IPS-18c (cell line): ENCODE data around the gene TMEM140.
"Not testable (repeated sequence)": the region's sequence is repeated elsewhere in the genome, so short reads cannot be mapped to it uniquely, and the experiment has no call there.

Source experiments
- H3K4me3 ChIP-seq: 2 replicates; pipeline ENCODE4 v1.7.0; 2013; ENCODE audit warnings: low read depth, mild to moderate bottlenecking, low read length, moderate library complexity; ENCODE audit not compliant: insufficient read depth
- H3K9me3 ChIP-seq: one replicate; pipeline ENCODE4 v1.6.1; 2013; ENCODE audit warnings: mild to moderate bottlenecking, low read length, moderate library complexity; ENCODE audit not compliant: control insufficient read depth, insufficient read depth

Gene TMEM140

DNA sequence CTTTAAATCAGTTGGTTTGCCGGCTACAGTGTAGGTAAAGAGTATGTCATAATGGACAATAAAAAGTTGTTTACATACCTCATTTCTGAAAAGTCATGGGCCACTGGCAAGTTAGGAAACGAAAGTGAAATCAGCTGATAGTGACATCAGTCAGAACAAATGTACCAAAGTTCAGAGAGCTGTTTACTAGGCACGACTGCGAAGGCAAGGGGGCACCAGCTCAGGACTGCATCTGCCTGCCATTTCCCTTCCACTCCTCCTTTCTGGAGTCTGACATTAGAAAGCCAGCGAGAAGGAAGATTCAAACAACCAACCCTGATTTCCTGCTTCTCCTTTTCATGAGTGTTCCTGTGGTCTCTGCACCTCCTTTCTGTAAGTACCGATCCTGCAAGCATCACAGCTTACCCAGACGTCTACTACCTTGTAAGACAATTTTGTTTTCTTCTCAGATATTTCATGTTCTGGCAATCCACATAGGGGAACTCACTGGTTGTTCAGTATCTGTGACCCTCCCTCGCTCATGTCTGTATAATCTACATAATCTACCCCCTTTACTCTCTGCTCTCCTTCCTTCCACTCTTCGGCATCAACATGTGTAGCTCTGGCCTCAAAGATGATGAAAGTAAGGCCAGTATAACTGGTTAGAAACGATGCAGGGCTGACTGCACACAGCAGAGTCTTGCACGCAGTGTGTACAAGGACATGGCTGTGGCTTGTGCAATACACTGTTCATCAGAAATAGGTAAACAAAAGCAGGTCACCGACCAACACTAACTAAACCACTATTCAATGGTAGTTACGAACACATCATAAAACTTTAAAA, at the start of gene TMEM140:
TMEM140 (plus strand) TSS at position 174 of the 823 bp plus-strand sequence. CDS start 16,370 bp downstream, outside the sequence.
- Histone ChIP-seq H3K9me3 (no peaks in the 10 kb centered on the region), H3K4me3 (no peak within 1 kb of the TSS)

DNA sequence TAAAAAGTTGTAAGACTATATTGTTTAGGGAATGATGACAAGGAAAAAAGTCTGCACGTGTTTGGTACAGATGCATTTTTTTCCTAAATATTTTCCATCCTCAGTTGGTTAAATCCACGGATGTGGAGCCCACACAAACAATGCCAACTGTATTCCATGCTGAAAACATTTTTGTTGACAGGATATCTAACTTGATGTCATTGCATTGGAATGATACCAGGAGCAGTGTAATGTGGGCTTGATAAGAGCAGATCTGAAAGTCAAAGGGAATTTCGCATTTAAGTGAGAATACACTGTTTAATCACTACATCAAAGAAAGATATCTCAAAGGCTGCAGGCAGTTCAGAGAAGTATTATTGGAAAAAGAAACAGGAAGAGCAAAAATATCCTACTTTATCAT, 49.5 kb upstream of the TMEM140 start:
- no peaks in the 10 kb centered on the region for H3K9me3 ChIP-seq
- no peak overlapping the region for H3K4me3 ChIP-seq

DNA sequence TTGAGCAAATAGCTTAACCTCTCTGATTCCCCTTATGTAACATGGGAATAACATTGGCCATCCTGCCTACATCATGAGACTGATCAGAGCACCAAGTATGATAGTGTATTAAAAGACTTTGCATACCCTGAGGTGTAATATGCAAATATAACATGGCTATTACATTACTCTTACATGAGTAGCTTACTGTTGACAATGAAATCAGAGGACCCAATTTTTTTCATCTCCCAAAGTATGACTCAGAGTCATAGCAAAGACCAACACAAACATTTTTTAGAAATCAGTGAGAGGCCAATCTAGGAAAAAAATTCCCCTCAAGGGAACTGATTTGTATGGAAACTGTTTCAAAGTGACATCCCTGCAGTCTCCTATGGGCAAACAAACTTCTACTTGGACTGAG, 47.0 kb upstream of the TMEM140 start:
- Histone ChIP-seq H3K4me3 (no peak overlapping the region), H3K9me3 (no peaks in the 10 kb centered on the region)

- H3K4me3 ChIP-seq: no peak overlapping the region
- H3K9me3 ChIP-seq: no peaks in the 10 kb centered on the region
Observed at GRCh38 chr7:135102372-135102771, 45.5 kb upstream of the TMEM140 start.

GRCh38 chr7:135109562-135109961, 38.3 kb upstream of the TMEM140 start:
- no peak overlapping the region for H3K4me3 ChIP-seq

GRCh38 chr7:135109976-135110375, 37.9 kb upstream of the TMEM140 start:
- H3K4me3 ChIP-seq: no peak overlapping the region
- H3K9me3 ChIP-seq: no peaks in the 10 kb centered on the region

More at GRCh38 chr7:135109562-135109961, 38.3 kb upstream of the TMEM140 start:
- no peaks in the 10 kb centered on the region for H3K9me3 ChIP-seq

DNA sequence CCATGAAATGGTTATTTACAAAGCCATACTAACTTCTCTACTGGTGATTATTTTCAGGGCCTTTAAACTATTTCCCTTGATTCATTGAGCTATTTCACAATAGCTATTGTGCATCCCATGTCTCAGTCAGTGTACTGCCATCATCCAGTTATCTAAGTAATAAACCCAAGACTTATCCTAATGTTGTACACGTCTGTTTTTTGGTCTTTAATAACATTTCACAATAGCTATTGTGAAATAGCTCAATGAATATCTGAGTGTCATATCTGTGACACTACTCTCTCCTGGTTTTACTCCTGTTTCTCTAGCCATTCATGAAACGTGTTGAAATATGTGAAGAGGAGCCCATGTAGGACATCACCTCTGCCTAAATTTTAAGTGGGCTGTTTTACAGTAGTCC, 36.5 kb upstream of the TMEM140 start:
- Histone ChIP-seq H3K4me3 (no peak overlapping the region), H3K9me3 (no peaks in the 10 kb centered on the region)

DNA sequence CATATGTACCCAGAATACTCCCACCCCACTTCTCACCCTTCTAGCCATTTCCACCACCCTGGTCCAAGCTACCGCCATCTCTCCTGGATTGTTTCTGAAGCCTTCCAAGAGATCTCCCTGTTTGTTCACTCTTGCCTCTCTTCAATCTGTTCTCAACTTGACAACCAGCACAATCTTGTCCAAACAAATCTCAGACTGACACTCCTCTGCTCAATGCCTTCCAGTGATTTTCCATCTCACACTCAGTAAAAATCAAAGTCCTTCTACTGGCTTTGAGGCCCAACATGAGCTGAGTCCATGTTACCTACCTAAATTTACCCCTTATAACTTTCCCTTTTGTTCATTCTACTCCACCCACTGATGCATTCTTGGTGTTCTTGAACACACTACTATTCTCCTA, 33.2 kb upstream of the TMEM140 start:
- H3K4me3 ChIP-seq: no peak overlapping the region

GRCh38 chr7:135117096-135117495, 30.8 kb upstream of the TMEM140 start:
- Histone ChIP-seq H3K4me3 (no peak overlapping the region), H3K9me3 (no peaks in the 10 kb centered on the region)

More for the DNA sequence above, 33.2 kb upstream of the TMEM140 start:
- no peaks in the 10 kb centered on the region for H3K9me3 ChIP-seq

DNA sequence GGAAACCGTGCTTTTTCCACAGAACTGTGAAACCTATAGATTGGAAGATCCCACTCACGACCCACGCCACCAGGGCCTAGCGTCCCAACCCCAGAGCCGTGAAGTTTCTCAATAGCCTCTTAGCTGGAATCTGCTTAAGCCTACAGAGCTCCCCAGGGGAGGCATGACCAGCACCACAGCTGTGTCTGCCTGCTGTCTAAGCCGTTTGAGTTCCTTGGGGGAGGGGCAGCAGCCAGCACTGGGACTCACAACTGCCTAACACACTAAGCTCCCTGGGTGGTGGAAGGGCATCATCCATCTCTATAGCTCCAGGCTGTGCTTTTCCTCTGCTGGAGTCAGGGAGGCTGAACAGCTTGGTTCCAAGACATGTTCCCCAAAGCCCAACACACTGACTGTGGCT, 26.0 kb upstream of the TMEM140 start:
- no peaks in the 10 kb centered on the region for H3K9me3 ChIP-seq
- no peak overlapping the region for H3K4me3 ChIP-seq

DNA sequence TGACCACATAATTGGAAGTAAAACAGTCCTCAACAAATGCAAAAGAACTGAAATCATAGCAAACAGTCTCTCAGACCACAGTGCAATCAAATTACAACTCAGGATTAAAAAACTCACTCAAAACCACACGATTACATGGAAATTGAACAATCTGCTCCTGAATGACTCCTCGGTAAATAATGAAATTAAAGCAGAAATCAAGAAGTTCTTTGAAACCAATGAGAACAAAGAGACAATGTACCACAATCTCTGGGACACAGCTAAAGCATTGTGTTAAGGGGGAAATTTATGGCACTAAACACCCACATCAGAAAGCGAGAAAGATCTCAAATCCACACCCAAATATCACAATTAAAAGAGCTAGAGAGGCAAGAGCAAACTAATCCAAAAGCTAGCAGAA, 23.2 kb upstream of the TMEM140 start:
- H3K4me3 ChIP-seq, H3K9me3 ChIP-seq: not testable (repeated sequence)

DNA sequence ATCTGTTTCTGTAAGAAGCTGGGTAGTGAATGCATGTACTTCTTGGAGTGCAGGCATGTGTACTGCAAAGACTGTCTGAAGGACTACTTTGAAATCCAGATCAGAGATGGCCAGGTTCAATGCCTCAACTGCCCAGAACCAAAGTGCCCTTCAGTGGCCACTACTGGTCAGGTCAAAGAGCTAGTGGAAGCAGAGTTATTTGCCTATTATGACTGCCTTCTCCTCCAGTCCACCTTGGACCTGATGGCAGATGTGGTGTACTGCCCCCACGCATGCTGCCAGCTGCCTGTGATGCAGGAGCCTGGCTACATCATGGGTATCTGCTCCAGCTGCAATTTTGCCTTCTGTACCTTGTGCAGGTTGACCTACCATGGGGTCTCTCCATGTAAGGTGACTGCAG, 18.9 kb upstream of the TMEM140 start:
- no peaks in the 10 kb centered on the region for H3K9me3 ChIP-seq
- no peak overlapping the region for H3K4me3 ChIP-seq

DNA sequence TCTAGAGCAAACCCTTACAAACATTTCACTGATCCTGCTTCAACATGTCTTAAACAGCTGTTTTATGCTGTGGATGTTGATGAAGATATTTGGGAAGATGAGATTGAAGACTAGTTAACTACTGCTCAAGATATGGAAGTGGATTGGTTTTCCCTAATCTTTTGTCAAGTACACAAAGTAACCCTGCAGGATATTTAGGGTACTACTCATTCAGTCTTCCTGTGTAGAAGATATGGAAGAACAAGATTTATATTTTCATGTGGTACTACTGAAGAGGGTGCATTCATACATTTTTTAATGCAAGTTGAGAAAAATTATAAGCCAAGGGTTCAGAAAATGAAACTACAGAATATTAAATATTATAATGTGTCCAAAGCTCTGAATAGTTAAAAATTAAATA, 18.3 kb upstream of the TMEM140 start:
- Histone ChIP-seq H3K9me3 (no peaks in the 10 kb centered on the region), H3K4me3 (no peak overlapping the region)

- Histone ChIP-seq H3K9me3 (no peaks in the 10 kb centered on the region), H3K4me3 (no peak overlapping the region)
Observed at GRCh38 chr7:135143885-135144668, 3.8 kb upstream of the TMEM140 start.

DNA sequence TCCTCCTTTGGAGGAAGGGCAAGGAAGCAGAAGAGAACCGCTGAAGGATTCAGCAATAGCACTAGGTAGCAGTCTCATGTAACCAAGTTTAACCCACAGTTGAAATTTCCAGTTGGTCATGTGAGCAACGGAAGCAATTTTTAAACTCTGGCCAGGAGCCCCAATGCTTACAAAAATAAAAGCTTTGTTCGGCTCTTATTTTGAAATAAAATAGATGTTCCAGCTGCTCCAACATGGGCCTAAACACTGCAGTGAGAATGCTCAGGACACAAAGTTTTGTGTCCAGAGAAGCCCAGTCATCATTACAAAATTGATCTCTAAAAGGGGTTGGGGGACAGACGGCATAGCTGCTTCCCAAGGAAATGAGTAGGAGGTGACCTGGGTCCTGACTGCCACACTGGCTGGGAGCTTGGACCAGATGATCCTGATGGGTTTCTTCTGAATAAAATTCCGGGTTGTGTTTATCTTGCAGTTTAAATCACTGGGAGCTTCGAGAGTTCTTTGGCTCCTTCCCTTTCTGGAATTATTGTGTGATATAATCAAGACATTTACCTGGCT, 452 bp upstream of the TMEM140 start:
- no peak overlapping the region for H3K4me3 ChIP-seq
- no peaks in the 10 kb centered on the region for H3K9me3 ChIP-seq

- no peaks in the 10 kb centered on the region for H3K9me3 ChIP-seq
- no peak overlapping the region for H3K4me3 ChIP-seq
Observed at GRCh38 chr7:135150072-135150782, 2.4 kb downstream of the TMEM140 start.

DNA sequence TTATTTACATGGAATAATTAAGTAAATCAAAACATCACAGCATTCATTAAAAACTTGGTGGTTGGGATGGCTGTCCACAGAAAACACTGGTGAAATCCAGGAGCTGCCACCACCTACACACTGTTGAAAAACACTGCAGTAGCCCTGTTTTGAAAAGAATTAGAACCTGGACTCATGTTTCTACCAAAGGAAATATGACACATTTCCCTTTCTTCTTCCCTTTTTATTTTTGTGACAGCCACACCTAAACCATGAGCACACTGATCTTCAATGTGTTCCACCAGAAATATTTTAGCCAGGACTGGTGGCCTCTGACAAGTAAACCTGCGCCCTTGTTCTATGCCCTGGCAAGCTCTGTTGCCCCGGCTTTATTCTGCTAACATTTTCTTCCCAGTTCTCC, 3.3 kb downstream of the TMEM140 start:
- H3K9me3 ChIP-seq: no peaks in the 10 kb centered on the region
- no peak overlapping the region for H3K4me3 ChIP-seq
